Stimulated activated CD8-positive, alpha-beta memory T cell treated with anti-CD3 and anti-CD28 coated beads, Interleukin-15, amount 100 ng/mL, for 1 hour (primary cell): ENCODE data around the gene ZNF681.
A peak's percentile ranks its signal among the peaks of the same experiment; 100 is the strongest.
"Not testable (repeated sequence)": the region's sequence is repeated elsewhere in the genome, so short reads cannot be mapped to it uniquely, and the experiment has no call there.

Experiments
- DNase-seq: peaks from one replicate; pipeline ENCODE4 v3.0.0-alpha.2; 2020; ENCODE audit warnings: low read depth

ZNF681 gene

DNA sequence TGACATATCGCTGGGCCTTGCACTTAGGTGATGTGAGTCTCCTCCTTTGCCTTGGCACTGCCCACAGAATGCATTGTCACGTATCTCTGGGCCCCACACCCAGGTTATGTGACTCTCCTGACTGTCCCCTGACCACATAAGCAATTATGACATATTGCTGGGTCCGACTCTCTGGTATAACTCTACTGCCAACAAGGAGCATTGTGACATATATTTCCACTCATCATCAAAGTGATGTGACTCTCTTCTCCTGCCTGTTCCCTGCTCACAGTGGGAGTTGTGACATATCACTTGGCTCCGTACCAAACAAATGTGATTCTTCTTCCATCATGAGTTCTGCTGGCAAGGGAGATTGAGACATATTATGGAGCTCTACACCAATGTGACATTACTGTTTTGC, 15.4 kb upstream of the ZNF681 start:
- DNase-seq, result no peak

DNA sequence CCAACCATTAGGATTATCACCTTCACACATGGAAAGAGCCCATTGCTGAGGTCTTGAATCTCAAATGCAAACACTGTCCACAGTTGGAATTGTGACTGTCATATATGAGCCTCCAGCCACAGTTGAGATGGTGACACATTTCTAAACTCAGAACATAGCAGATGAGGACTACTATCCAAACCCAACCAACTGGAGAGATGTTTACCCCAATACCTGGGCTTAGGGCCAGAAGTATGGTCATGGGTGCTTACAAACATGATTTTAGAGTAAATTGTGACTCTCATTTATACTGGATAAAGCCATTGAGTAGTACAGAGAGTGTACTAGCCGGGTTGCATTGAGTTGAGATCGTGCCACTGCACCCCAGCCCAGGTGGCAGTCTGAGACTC, 14.0 kb upstream of the ZNF681 start:
- DNase-seq, result no peak

DNA sequence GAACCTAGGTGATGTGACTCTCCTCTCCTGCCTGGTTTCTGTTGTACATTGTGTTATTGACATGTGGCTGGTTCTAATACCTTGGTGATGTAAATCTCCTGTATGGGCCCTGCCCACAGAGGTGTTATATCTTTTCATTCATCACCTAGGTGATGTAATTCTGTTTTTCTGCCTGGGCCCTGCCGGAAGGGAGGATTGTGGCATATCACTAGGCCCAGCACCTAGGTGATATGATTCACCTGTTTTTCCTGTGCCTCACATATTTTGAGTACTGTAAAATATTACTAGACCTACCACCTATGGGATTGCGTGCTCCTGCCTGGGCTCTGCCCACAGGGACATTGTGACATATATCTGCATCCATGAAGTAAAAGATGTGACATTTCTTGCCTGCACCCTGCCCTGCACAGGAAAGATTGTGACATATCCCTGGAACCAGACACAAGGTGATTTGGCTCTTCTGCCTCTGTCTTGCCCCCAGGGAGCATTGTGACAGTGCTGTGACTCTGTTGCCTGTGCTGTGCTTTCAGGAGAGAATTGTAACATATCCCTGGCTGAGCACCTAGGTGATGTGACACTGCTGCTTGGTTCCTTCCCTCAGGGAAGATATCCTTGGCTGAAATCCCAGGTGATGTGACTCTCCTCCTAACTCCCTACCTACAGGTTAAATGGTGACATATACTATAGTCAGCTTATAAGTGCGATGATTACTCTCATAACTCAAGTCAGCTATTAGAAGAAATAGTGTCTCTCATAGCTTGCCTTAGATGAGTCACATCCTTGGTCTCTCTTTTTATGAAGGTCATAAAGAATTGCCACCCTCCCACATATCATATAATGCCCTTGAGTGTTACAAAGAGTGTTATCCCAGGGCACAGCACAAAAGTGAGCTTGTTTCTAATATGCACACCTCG, 13.3 kb upstream of the ZNF681 start:
- DNase-seq, result no peak

DNA sequence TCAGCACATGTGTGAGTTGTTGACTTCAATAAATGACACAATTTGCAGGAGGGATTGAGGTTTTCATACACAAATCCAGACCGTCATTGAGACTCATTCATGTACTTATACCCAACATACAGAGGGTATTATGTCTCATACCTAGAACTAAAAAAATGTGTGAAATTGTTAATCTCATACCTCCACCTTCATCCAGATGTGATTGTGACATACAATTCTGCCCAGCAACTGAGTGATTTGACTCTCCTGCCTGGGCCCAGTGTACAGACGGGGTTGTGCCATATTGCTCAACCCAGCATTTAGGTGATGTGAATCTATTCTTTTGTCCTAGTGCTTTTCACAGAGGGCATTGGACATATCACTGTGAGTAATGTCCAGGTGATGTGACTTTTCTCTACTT, 12.6 kb upstream of the ZNF681 start:
- no peak for DNase-seq

DNA sequence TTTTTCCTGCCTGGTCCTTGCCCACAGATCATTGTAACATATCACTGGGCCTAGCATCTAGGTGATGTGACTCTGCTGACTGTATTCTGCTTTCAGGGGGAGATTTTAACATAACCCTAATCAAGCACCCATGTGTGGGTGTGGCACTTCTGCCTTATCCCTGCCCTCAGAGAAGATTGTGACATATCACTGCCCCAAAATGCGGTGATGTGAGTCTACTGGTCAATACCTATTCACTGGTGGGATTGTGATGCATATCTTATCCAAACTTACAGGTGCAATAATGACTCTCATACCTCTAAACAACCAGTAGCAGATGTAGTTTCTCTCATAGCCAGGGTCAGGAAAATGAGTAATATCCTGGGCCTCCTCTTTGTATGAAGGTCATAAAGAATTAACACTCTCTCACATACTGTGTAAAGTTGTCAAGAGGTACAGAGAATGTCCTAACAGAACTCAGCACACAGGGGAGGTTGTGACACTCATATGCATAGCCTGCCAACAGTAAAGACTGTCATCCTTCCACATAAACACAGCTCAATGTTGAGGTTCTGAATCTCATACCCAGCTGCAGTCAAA, 12.1 kb upstream of the ZNF681 start:
- DNase-seq, result no peak

DNA sequence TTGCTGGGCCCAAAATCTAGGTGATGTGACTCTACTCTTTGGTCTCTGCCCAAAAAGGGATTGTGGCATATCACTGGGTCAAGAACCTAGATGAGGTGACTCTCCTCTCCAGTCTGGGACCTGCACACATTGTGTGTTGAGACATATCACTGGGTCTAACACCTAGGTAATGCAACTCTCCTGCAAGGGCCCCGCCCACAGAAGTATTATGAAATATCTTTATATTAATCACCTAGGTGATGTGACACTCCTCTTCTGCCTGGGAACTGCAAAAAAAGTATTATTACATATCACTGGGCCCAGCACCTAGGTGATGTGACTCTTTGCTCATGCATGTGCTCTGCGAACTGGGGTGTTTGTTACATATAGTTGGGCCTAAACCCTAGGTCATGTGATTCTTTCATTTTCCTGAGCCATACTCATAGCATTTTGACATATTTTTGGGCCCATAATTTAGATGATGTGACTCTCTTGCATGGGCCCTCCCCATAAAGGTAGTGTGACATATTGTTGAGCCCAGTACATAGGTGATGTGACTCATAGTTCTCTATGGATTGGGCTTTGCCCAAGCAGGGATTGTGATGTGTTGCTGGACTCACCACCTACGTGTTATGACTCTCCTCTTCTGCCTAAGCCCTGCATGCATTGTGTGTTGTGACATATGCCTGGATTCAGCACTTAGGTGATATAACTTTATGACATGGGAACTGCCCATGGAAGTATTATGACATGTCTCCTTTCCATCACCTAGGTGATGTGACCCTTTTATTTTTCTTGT, 11.2 kb upstream of the ZNF681 start:
- no peak for DNase-seq

DNA sequence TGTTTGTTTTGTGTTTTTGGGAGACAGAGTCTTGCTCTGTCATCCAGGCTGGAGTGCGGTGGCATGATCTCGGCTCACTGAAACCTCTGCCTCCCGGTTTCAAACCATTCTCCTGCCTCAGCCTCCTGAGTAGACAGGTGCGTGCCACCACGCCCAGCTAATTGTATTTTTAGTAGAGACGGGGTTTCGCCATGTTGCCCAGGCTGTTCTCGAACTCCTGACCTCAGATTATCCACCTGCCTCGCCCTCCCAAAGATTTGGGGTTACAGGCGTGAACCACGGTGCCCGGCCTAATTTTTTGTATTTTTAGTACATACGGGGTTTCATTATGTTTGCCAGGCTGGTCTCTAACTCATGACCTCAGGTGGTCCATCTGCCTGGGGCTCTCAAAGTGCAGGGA, 8.3 kb upstream of the ZNF681 start:
- DNase-seq, result no peak

DNA sequence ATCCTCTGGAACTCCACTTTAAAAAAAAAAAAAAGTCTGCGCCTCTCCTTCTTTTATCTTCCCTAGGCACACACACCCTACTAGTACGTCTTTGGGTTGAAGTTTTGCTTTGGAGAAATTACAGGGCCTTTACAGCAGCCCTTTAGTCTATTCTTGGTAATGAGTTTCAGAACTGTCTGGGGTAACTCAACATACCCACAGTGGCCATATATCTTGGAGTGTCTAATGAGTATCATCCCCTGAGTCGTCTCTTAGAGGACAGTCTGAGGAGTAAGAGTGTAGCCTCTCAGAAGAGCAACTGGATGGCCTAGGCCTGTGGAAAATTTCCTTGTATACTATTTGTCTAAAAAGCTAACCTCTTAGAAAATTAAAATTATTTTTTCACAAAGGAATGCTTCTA, 6.1 kb upstream of the ZNF681 start:
- no peak for DNase-seq

DNA sequence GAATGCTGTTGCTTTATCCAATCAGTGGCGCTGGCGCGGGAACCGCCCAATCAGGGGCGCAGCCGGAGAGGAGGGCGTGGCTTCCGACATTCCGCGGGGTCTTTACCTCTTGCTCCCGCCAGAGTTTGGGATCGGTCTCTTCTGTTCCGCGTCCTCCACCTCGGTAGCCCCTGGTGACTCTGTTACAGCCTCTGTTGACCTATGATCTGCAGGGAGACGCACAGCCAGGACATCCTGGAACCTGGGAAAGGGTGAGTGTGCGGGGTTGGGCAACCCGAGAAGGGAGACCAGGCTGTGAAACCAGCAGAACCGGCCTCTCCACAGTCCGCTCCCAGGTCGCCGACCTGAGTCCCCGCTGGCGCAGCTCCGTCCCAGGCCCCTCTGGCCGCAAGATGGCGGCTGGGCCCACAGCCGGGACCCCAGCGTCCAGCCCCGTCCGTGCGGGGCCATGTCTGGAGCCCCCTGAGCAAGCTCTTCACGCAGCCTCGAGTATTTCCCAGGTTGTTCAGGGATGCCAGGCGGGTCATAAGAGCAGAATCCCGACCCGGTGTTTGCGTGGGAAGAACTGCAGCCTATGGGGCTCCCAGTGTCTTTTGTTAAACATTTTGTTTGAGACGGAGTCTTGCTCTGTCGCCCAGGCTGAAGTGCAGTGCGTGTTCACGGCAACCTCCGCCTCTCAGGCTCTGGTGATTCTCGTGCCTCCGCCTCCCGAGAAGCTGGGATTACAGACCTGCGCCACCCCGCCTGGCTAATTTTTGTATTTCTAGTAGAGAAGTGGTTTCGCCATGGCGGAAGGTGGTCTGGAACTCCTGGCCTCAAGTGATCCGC, 4.4 kb upstream of the ZNF681 start:
- peak; percentile 73 for DNase-seq

DNA sequence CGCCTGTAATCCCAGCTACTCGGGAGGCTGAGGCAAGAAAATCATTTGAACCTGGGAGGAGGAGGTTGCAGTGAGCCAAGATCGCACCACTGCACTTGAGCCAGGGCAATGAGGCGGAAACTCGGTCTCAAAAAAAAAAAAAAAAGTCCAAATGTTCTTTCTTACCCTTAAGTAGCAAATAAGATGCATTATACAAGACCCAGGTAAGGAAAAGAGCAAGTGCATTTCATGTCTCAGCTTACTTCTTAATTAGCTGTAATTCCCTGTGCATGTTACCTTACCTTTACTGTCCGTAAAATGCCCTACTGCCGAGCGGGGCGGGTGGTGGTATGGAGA, 3.8 kb upstream of the ZNF681 start:
- DNase-seq, result no peak

DNA sequence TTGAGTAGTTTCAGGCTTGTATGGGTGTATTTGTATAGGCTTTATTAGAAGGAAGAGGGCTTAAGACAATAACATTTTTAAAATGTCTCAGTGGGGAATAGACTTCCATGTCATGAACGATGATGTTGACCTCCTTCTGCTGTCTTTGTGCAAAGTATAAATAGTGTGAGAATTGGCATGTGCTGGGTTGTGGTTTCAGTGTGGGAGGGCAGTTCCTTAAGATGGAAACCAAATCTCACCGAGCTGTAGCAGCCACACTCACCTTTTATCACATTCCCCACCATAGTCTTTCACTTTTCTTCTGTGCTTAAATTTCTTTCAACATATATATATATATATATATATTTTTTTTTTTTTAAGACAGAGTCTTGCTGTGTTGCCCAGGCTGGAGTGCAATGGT, 1.6 kb upstream of the ZNF681 start:
- DNase-seq, result not testable (repeated sequence)

DNA sequence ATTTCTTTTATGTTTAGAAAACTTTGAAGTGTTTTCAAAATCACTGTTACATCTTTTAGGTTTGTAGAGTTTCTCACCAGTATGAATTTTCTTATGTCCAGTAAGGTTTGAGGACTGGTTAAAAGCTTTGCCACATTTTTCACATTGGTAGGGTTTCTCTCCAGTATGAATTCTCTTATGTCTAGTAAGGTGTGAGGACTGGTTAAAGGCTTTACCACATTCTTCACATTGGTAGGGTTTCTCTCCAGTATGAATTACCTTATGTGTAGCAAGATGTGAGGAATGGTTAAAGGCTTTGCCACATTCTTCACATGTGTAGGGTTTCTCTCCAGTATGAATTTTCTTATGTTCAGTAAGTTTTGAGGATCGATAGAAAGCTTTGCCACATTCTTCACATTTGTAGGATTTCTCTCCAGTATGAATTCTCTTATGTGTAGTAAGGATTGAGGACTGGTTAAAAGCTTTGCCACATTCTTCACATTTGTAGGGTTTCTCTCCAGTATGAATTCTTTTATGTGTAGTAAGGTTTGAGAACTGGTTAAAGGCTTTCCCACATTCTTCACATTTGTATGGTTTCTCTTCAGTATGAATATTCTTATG, 15.0 kb downstream of the ZNF681 start:
- DNase-seq, result not testable (repeated sequence)

DNA sequence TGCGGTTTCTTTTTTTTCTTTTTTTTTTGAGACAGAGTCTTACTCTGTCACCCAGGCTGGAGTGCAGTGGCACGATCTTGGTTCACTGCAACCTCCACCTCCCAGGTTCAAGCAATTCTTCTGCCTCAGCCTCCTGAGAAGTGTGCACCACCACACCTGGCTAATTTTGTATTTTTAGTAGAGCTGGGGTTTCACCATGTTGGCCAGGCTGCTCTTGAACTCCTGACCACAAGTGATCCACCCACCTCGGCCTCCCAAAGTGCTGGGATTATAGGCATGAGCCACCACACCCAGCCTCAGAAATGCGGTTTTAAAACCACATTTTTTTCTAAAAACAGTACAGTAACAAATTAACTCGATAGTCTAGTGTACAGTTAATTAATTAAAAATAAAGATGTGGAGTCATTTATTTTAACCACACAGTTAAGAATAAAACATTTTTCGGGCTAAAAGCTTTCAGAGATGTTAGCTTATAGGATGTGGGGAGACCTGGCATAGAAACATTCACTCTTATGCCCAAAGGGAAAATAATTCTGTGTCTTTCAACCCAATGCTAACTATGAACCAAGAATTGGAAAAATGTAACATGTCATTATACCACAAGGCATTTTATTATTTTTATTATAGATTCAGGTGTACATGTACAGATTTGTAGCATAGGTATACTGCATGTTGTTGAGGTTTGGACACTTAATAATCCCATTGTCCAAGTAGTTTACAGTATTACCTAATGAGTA, 27.8 kb downstream of the ZNF681 start:
- DNase-seq, result not testable (repeated sequence)

DNA sequence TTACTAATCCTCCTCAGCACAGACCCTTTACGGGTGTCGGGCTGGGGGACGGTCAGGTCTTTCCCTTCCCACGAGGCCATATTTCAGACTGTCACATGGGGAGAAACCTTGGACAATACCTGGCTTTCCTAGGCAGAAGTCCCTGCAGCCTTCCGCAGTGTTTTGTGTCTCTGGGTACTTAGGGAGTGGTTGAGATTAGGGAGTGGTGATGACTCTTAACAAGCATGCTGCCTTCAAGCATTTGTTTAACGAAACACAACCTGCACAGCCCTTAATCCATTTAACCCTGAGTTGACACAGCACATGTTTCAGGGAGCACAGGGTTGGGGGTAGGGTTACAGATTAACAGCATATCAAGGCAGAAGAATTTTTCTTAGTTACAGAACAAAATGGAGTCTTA, 34.5 kb downstream of the ZNF681 start:
- DNase-seq, result not testable (repeated sequence)

DNA sequence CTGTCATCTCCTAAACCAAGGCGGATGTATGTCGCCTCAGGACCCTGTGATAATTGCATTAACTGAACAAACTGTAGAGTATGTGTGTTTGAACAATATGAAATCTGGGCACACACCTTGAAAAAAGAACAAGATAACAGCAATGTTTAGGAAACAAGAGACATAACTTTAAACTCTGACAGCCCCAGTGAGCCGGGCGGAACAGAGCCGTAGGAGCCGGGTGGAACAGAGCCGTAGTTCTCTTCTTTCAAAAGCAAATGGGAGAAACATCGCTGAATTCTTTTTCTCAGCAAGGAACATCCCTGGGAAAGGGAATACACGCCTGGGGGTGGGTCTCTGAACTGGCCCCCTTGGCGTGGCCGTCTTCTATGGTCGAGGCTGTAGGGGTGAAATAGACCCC, 39.9 kb downstream of the ZNF681 start:
- DNase-seq, result no peak

DNA sequence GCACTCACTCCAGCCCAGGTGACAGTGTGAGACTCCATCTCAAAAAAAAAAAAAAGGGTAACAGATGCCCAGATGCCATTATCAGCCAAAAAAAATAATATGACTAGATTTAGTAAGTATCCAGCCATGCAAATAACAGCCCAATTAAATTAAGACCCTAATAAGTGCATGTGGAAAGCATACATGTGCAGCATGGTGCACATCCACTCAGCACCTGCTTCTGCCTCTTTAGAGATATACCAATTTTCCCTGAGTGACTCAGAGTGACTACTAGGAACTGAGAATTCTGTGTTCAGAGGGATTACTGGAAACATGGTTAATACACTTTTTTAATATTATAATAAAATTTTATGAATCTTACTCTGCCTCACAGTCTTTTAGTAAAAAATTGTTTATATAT, 41.9 kb downstream of the ZNF681 start:
- no peak for DNase-seq

DNA sequence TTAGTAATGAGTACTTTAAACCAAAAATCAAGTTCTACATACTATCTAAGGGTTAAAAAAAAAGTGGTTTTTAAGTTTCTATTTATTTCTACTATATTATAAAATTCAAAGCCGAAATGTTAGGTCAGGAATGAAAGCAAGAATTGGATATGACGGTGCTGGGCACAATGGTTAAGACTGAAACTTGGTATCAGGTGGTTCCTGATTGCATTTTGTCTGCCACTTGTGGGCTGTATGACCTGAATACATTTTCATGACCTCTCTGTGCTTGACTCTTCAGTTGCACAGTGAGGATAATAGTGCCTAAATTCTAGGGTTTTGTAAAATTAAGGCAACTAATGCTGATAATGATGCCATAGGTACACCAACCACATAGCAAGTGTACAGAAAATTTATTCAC, 49.3 kb downstream of the ZNF681 start:
- no peak for DNase-seq

DNA sequence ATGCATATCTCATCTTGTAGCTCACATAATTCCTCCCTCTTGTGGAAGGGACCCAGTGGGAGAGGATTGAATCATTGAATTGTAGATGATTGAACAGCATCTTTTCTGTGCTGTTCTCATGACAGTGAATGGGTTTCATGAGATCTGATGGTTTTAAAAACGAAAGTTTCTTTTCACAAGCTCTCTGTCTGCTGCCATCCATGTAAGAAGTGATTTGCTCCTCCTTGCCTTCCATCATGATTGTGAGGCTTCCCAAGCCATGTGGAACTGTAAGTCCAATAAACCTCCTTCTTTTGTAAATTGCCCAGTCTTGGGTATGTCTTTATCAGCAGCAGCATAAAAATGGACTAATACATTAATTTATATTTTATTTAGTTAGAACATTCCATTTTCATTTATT, 52.0 kb downstream of the ZNF681 start:
- DNase-seq, result no peak

DNA sequence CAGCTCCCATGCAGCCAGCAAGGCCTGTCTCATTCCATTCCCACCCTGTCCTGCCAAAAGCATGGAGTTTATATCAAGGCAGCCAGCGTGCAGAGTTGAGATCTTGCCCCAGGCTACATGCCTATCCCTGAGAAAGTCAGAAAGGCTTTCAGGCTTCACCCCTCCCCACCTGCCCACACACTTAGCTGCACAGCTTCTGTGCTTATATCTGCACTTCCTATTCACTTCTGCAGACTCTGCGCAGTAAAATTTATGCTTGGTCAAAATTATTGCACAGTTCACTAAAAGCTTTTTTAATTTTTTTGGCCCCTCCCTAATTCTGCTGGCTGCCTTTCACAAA, 59.2 kb downstream of the ZNF681 start:
- no peak for DNase-seq

DNA sequence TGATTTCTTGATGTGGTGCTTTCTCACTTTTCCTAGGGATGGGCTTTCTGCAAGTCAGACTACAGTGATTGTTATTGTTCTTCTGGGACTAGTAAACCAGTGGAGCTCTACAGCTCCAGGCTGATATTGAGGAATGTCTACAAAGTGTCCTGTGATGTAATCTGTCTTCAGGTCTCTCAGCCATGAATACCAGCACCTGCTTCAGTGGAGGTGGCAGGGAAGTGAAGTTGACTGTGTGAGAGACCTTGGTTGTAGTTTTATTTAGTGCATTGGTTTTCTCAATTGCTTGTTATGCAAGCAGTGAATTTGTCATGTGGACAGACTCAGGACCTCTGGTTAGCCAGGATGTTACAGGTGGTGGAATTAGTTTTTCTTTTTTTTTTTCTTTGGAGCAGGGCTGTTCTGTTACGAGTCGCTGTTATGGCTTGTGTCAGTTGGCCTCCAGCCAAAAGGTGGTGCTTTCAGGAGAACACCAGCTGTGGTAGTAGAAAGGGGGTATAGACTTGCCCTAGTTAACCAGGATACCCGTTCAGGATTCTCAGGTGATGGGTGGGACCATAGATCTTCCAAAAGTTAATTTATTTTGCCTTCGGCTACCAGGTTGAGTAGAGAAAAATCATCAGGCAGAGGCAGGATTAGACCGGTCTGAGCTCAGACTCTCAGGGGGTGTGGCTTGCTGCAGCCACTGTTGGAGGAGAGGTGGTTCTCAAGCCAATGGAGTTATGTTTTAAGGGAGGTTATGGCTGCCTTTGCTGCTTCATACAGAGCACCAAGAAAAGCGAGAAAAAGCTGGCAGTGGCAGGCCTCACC, 59.8 kb downstream of the ZNF681 start:
- no peak for DNase-seq
